ENCODE results near the gene C10orf95. TPM values are rescaled to one million over a fixed set of nuclear protein-coding genes. Genes with fewer than 3 reads are reported as not detected.

Gene C10orf95
- total and polyA plus RNA-seq, 2 of the 13 experiments (the other 11 are each of a cell fraction or from before 2014, with no cell fraction given) = 0.05 to 0.07 TPM

GRCh38 chr10:102420714-102421506, 30.4 kb downstream of the C10orf95 start, which contains the start of gene FBXL15 (continued):
- peak; percentile 14; the same call in 1 of the 2 replicates for TF ChIP-seq ZNF614 (CRISPR knock-in tag; IDR thresholded peaks at IDR 0.05; ENCODE audit: borderline replicate concordance)
- no peak for TF ChIP-seq HNRNPH1 (optimal IDR thresholded peaks at IDR 0.05; ENCODE audit: low read depth, low read length)
- 0 out of 2 replicates have a peak, but pooled peaks have one; percentile 5 for TF ChIP-seq MAFF (IDR thresholded peaks at IDR 0.05; ENCODE audit: low read depth, low read length)
- TF ChIP-seq CENPX (CRISPR knock-in tag; IDR thresholded peaks at IDR 0.05) = no peak
- peak; percentile 86; the same call in 1 of the 2 replicates for TF ChIP-seq TSC22D2 (CRISPR knock-in tag; IDR thresholded peaks at IDR 0.05; ENCODE audit: borderline replicate concordance)
- no peak for TF ChIP-seq SOX13 (IDR thresholded peaks at IDR 0.05)
- TF ChIP-seq SOX13 (CRISPR knock-in tag; conservative IDR thresholded peaks at IDR 0.05 in 1 of 2, IDR thresholded peaks at IDR 0.05 in 1 of 2) = peak in 1 of 2 experiments; percentile 29; a peak in 1 of 4 replicates
- 0 out of 2 replicates have a peak, but pooled peaks have one; percentile 17 for TF ChIP-seq ZBTB34 (CRISPR knock-in tag; IDR thresholded peaks at IDR 0.05)
- TF ChIP-seq ZNF274 (CRISPR knock-in tag; IDR thresholded peaks at IDR 0.05) = 0 out of 2 replicates have a peak, but pooled peaks have one; percentile 14
- TF ChIP-seq ZNF770 (CRISPR knock-in tag; IDR thresholded peaks at IDR 0.05) = peak; percentile 31; the same call in 1 of the 2 replicates
- TF ChIP-seq PRMT3 (CRISPR knock-in tag; IDR thresholded peaks at IDR 0.05; ENCODE audit: borderline replicate concordance, low read depth) = no peak
- no peak for TF ChIP-seq IRX3 (CRISPR knock-in tag; IDR thresholded peaks at IDR 0.05; ENCODE audit: borderline replicate concordance, low read depth)
- TF ChIP-seq TRIM24 (CRISPR knock-in tag; IDR thresholded peaks at IDR 0.05) = no peak
- no peak for TF ChIP-seq NFE2L1 (CRISPR knock-in tag; IDR thresholded peaks at IDR 0.05; ENCODE audit: borderline replicate concordance)
- peak; percentile 45; the same call in 1 of the 2 replicates for TF ChIP-seq SIX1 (CRISPR knock-in tag; IDR thresholded peaks at IDR 0.05; ENCODE audit: borderline replicate concordance)
- no peak for TF ChIP-seq GTF2F1 (IDR thresholded peaks at IDR 0.05; ENCODE audit: low read length)
- TF ChIP-seq ZNF589 (CRISPR knock-in tag; conservative IDR thresholded peaks at IDR 0.05) = no peak; the same call in 1 of the 2 replicates
- 0 out of 2 replicates have a peak, but pooled peaks have one; percentile 37 for TF ChIP-seq SNAPC4 (CRISPR knock-in tag; IDR thresholded peaks at IDR 0.05)
- TF ChIP-seq FIP1L1 (IDR thresholded peaks at IDR 0.05; ENCODE audit: borderline replicate concordance, insufficient read depth, low read depth, low read length) = 0 out of 2 replicates have a peak, but pooled peaks have one; percentile 48
